ENCODE results near the gene G6PC3. TPM values are rescaled to one million over a fixed set of nuclear protein-coding genes. Genes with fewer than 3 reads are reported as not detected.

The G6PC3 gene
- total RNA-seq (2013; cell fraction: nucleolus; rRNA removed): 30.8 and 38.5 TPM in 2 replicates
- total RNA-seq (2014; rRNA removed) (35.8 and 36.8 TPM in 2 replicates), total RNA-seq (2014; rRNA removed; fragmentation: Illumina TruSeq; extraction: Trizol) (19.8 and 20.8 TPM in 2 replicates), total RNA-seq (2021) (49.9 and 51.8 TPM in 2 replicates), polyA plus RNA-seq (2011; rRNA removed) (13.3 and 24.5 TPM in 2 replicates), polyA plus RNA-seq (2014; fragmentation: Illumina TruSeq; extraction: Trizol) (20.7 and 49.2 TPM in 2 replicates), polyA plus RNA-seq (2014; fragmentation: Nextera tagmentation; extraction: Ambion mirVana) (10 to 100 TPM; 13.0 to 18.2 TPM), polyA plus RNA-seq (2014; rRNA removed) (69.1 and 71.7 TPM in 2 replicates), polyA plus RNA-seq (2016; fragmentation: Nextera tagmentation; extraction: Ambion mirVana) (10 to 100 TPM; 81.6 to 93.7 TPM), polyA minus RNA-seq (2011; rRNA and poly(A)+ RNA removed) (29.5 and 57.0 TPM in 2 replicates), Bru-seq, nascent RNA (percentile 71 among the genes with signal in this experiment), BruChase-seq, experiment 1, labeled RNA remaining after a 6-hour chase (percentile 62 among the genes with signal in this experiment), BruChase-seq, experiment 2, labeled RNA remaining after a 2-hour chase (percentile 62 among the genes with signal in this experiment)
- 16.4 TPM for polyA plus RNA-seq (2011; ENCODE audit: low read depth)
- 48.6 and 72.9 TPM in 2 replicates for polyA plus RNA-seq (2011; cell fraction: cytosol; rRNA removed)
- 22.6 and 24.8 TPM in 2 replicates for polyA plus RNA-seq (2011; cell fraction: nucleus; rRNA removed)
- 35.0 and 49.7 TPM in 2 replicates for polyA plus RNA-seq (2012)
- polyA minus RNA-seq (2011; cell fraction: cytosol; rRNA and poly(A)+ RNA removed): 11.4 and 16.8 TPM in 2 replicates
- 18.3 and 33.5 TPM in 2 replicates for polyA minus RNA-seq (2011; cell fraction: nucleus; rRNA and poly(A)+ RNA removed)
- long read RNA-seq, experiment 1, transcript G6PC3-201 (6 exons, 1,533 nt): major isoform, 13 of 15 reads
- long read RNA-seq, experiment 1, partial matches to known transcripts: 0 of 15 reads
- long read RNA-seq, experiment 1, other reads (novel, unspliced or antisense): 1 of 15 reads
- long read RNA-seq, experiment 2: 0 reads

- Histone ChIP-seq H3K9me3 (replicated peaks; ENCODE audit: control insufficient read depth, insufficient read depth, low read length) (no peaks in the 10 kb centered on the region), H3K27me3 (replicated peaks in 1 of 2; ENCODE audit: control insufficient read depth in 2 of 2, insufficient read depth in 2 of 2, low read length in 1 of 2) (no peaks in the 10 kb centered on the region), H2AFZ (ENCODE audit: control insufficient read depth, low read depth, low read length) (peak within 1 kb of the TSS; percentile 92), H3K36me3 (ENCODE audit: control insufficient read depth in 2 of 2, insufficient read depth in 2 of 2, low read length in 1 of 2) (peaks cover 3 to 6% of the 10 kb centered on the region in 2 experiments; a peak in 3 of 4 replicates), H3K27ac (ENCODE audit: control insufficient read depth, insufficient read depth) (peak within 1 kb of the TSS; percentile 80), H4K20me1 (ENCODE audit: control insufficient read depth, insufficient read depth) (no peaks in the 10 kb centered on the region), H3K9ac (ENCODE audit: control insufficient read depth, insufficient read depth, low read length) (peak within 1 kb of the TSS; percentile 89), H3K79me2 (ENCODE audit: control insufficient read depth, insufficient read depth, low read length) (peaks cover 27% of the 10 kb centered on the region), H3K4me3 (peak within 1 kb of the TSS; percentile 91), H3K4me1 (ENCODE audit: control insufficient read depth, insufficient read depth, low read length) (0 out of 2 replicates have a peak, but pooled peaks cover 3% of the 10 kb centered on the region), H3K4me2 (ENCODE audit: control insufficient read depth, insufficient read depth) (peak within 1 kb of the TSS; percentile 95)
- intact Hi-C loops (cut with micrococcal nuclease; ENCODE audit: unreplicated experiment): loop anchor here (5.0 kb wide), 1 partner anchor 42 kb away; no protein-coding TSS in a partner anchor
- ChIA-PET RAD21 (ENCODE audit: unreplicated experiment) (interaction anchor here (0.6 to 0.9 kb wide), 3 partner anchors 53 to 944 kb away, joined by 3 read pairs; partner anchors contain the start of gene HDAC5), SMC1A (ENCODE audit: uncharacterized antibody, unreplicated experiment) (interaction anchor here (1.7 kb wide), 1 partner anchor 52 kb away, joined by 5 read pairs; the partner anchor contains the start of gene HDAC5), POLR2A (interaction anchor here (0.6 to 3.5 kb wide), 7 partner anchors 11 to 1503 kb away, joined by 3 to 23 read pairs (median 4); partner anchors contain the start of gene HDAC5), CTCF (interaction anchor here (0.6 to 2.4 kb wide), 4 partner anchors 53 to 146 kb away, joined by 3 to 8 read pairs (median 3); partner anchors contain the start of gene HDAC5)
- ATAC-seq (peak; percentile 88), DNase-seq (ENCODE audit: low read depth, low spot score) (peak; percentile 81), FAIRE-seq (peak; percentile 75)
- BruUV-seq (replicated peaks): no TSS peak
- in situ Hi-C loops (cut with MboI): no loop called here
- under 1% methylated on average over 43 of the region's 53 CpGs for WGBS (ENCODE audit: insufficient coverage, insufficient replicate concordance, low lambda C conversion rate, missing lambda C conversion rate)
- peak; percentile 75 for TF ChIP-seq RELB (IDR thresholded peaks at IDR 0.05; ENCODE audit: low read depth)
- TF ChIP-seq ATF7 (IDR thresholded peaks at IDR 0.05; ENCODE audit: low read depth): no peak; the same call in 1 of the 2 replicates
- TF ChIP-seq ATF3 (IDR thresholded peaks at IDR 0.05; ENCODE audit: borderline replicate concordance, extremely low read depth, low read depth, low read length): peak; percentile 98
- peak; percentile 97 for TF ChIP-seq USF1 (IDR thresholded peaks at IDR 0.05; ENCODE audit: borderline replicate concordance, extremely low read length, insufficient read depth, low read depth, low read length)
- peak; percentile 82 for TF ChIP-seq GABPA (IDR thresholded peaks at IDR 0.05; ENCODE audit: low read depth)
- TF ChIP-seq STAT3 (IDR thresholded peaks at IDR 0.05; ENCODE audit: low read depth, low read length): no peak
- TF ChIP-seq GATAD2B (conservative IDR thresholded peaks at IDR 0.05; ENCODE audit: low read depth): 0 out of 2 replicates have a peak, but pooled peaks have one; percentile 21
- no peak for TF ChIP-seq CBX5 (IDR thresholded peaks at IDR 0.05; ENCODE audit: low read depth)
- TF ChIP-seq ZNF24 (IDR thresholded peaks at IDR 0.05): peak; percentile 58
- TF ChIP-seq NFYA (IDR thresholded peaks at IDR 0.05; ENCODE audit: borderline replicate concordance, low read depth, low read length): no peak
- peak; percentile 44; the same call in 1 of the 2 replicates for TF ChIP-seq ELK1 (IDR thresholded peaks at IDR 0.05; ENCODE audit: low read depth, low read length)
- peak; percentile 98 for TF ChIP-seq USF2 (IDR thresholded peaks at IDR 0.05; ENCODE audit: borderline replicate concordance, low read depth, low read length)
Measured at GRCh38 chr17:44070455-44071197, at the start of gene G6PC3. G6PC3 (plus strand) TSS chr17:44070735; CDS start chr17:44070966, 231 bp downstream.
